Measurements from ENCODE around the gene LRRC47. TPM values are rescaled to one million over a fixed set of nuclear protein-coding genes. Genes with fewer than 3 reads are reported as not detected.
"Not testable (repeated sequence)": the region's sequence is repeated elsewhere in the genome, so short reads cannot be mapped to it uniquely, and the experiment has no call there.

The LRRC47 gene
- total and polyA plus RNA-seq, 3 experiments from 2014 or later = 36.9 to 50.5 (median 42.6) TPM

DNA sequence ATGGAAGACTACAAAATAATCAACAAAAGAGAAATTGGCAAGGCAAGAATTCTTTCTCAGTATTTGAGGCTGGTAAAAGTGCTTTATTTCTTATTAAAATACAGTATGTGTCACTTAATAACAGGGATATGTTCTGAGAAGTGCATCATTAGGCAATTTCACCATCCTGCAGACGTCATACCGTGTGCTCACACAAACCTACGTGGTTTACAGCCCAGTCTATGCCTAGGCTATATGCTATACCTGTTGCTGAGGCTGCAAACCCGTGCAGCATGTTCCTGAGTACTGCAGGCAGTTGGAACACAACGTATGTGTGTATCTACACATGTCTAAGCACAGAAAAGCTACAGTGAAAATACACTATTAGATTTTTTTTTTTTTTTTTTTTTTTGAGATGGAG, 46.8 kb downstream of the LRRC47 start:
- no peak for DNase-seq
- Histone ChIP-seq H3K36me3 (ENCODE audit: insufficient read depth, low read length) (no peaks in the 10 kb centered on the region), H3K4me3 (ENCODE audit: low read length) (no peak overlapping the region), H3K27ac (ENCODE audit: low read depth, low read length) (no peak overlapping the region), H3K9me3 (ENCODE audit: low read length) (no peaks in the 10 kb centered on the region), H3K4me1 (ENCODE audit: insufficient read depth, low read length) (peaks cover 9% of the 10 kb centered on the region), H3K27me3 (ENCODE audit: insufficient read depth, low read length, poor library complexity, severe bottlenecking) (no peaks in the 10 kb centered on the region)
- H3K4me3 Mint-ChIP-seq = no peak overlapping the region
- H3K9me3 Mint-ChIP-seq = no peaks in the 10 kb centered on the region
- peaks cover 0 to 6% of the 10 kb centered on the region in 2 donors for H3K27me3 Mint-ChIP-seq
- H3K36me3 Mint-ChIP-seq = no peaks in the 10 kb centered on the region
- no peak overlapping the region for H3K27ac Mint-ChIP-seq
- peaks cover 19 to 34% (median 27%) of the 10 kb centered on the region in 3 donors for H3K4me1 Mint-ChIP-seq
- ChIA-PET CTCF (interaction anchor here (1.2 kb wide), 1 partner anchor 259 kb away, joined by 4 read pairs; no protein-coding TSS in a partner anchor), POLR2A (no interaction called here)

DNA sequence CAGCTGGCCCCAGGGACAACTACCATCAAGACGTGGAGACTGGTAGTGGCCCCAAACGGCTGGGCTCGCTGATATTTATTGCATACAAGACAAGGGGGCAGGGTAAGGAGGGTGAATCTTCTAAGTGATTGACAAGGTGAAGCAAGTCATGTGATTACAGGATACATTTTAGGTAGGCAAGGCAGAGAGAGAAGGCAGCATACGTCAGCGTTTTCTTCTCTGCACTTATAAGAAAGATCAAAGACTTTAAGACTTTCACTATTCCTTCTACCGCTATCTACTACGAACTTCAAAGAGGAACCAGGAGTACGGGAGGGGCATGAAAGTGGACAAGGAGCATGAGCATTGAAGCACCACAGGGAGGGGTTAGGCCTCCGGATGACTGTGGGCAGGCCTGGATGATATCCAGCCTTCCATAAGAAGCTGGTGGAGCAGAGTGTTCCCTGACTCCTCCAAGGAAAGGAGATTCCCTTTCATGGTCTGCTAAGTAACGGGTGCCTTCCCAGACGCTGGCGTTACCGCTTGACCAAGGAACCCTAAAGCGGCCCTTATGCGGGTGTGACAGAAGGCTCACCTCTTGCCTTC, 47.9 kb downstream of the LRRC47 start:
- CTCF ChIA-PET = interaction anchor here (1.2 kb wide), 1 partner anchor 258 kb away, joined by 4 read pairs; no protein-coding TSS in a partner anchor
- H3K4me1 ChIP-seq (ENCODE audit: insufficient read depth, low read length); H3K27me3 Mint-ChIP-seq; H3K9me3 Mint-ChIP-seq; H3K36me3 ChIP-seq (ENCODE audit: insufficient read depth, low read length); POLR2A ChIA-PET; H3K27me3 ChIP-seq (ENCODE audit: insufficient read depth, low read length, poor library complexity, severe bottlenecking); DNase-seq; H3K36me3 Mint-ChIP-seq; H3K27ac ChIP-seq (ENCODE audit: low read depth, low read length); H3K9me3 ChIP-seq (ENCODE audit: low read length); H3K4me3 ChIP-seq (ENCODE audit: low read length): not testable (repeated sequence)
- Mint-ChIP-seq H3K27ac (peak overlapping the region in 1 of 8 donors; percentile 75), H3K4me1 (peaks cover 19 to 36% (median 28%) of the 10 kb centered on the region in 3 donors), H3K4me3 (peak overlapping the region; percentile 28 to 90 (median 72))

- Mint-ChIP-seq H3K4me3 (peak overlapping the region; percentile 70 to 90 (median 77)), H3K36me3 (peaks cover 0 to 5% (median 0%) of the 10 kb centered on the region in 3 donors), H3K27ac (peak overlapping the region in 4 of 8 donors; percentile 54 to 85 (median 72)), H3K9me3 (no peaks in the 10 kb centered on the region), H3K27me3 (peaks cover 0 to 3% of the 10 kb centered on the region in 2 donors), H3K4me1 (peaks cover 19 to 39% (median 32%) of the 10 kb centered on the region in 3 donors)
- no peaks in the 10 kb centered on the region for H3K9me3 ChIP-seq (ENCODE audit: low read length)
- H3K27ac ChIP-seq (ENCODE audit: low read depth, low read length) = no peak overlapping the region
- peak overlapping the region; percentile 51 for H3K4me3 ChIP-seq (ENCODE audit: low read length)
- DNase-seq = peak in 1 of 5 donors; percentile 25
- H3K27me3 ChIP-seq (ENCODE audit: insufficient read depth, low read length, poor library complexity, severe bottlenecking) = no peaks in the 10 kb centered on the region
- H3K36me3 ChIP-seq (ENCODE audit: insufficient read depth, low read length) = no peaks in the 10 kb centered on the region
- ChIA-PET POLR2A (no interaction called here), CTCF (no interaction called here)
- H3K4me1 ChIP-seq (ENCODE audit: insufficient read depth, low read length) = peaks cover 9% of the 10 kb centered on the region
These were observed 48.4 kb downstream of the LRRC47 start for GRCh38 chr1:3747903-3748302.

DNA sequence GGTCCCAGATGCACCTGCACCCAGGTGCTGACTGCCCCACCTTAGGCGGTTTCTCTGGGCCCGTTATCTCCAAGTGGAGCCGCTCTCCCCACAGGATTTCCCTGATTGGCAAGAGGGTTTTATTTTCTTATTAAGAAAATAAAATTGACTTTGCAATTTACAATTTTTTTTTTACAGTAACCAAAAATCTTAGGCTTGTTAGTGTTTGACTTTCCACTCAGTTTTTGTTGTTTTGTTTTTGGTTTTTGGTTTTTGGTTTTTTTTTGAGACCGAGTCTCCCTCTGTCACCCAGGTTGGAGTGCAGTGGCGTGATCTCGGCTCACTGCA, 48.8 kb downstream of the LRRC47 start:
- no peak for DNase-seq
- Mint-ChIP-seq H3K9me3 (no peaks in the 10 kb centered on the region), H3K27ac (peak overlapping the region in 4 of 8 donors; percentile 54 to 85 (median 72)), H3K4me1 (peaks cover 19 to 39% (median 32%) of the 10 kb centered on the region in 3 donors), H3K4me3 (peak overlapping the region; percentile 70 to 90 (median 77)), H3K36me3 (peaks cover 0 to 8% (median 0%) of the 10 kb centered on the region in 3 donors), H3K27me3 (peaks cover 0 to 3% of the 10 kb centered on the region in 2 donors)
- H3K27ac ChIP-seq (ENCODE audit: low read depth, low read length) = no peak overlapping the region
- no peaks in the 10 kb centered on the region for H3K27me3 ChIP-seq (ENCODE audit: insufficient read depth, low read length, poor library complexity, severe bottlenecking)
- no peaks in the 10 kb centered on the region for H3K36me3 ChIP-seq (ENCODE audit: insufficient read depth, low read length)
- peak overlapping the region; percentile 51 for H3K4me3 ChIP-seq (ENCODE audit: low read length)
- ChIA-PET POLR2A (no interaction called here), CTCF (no interaction called here)
- peaks cover 9% of the 10 kb centered on the region for H3K4me1 ChIP-seq (ENCODE audit: insufficient read depth, low read length)
- no peaks in the 10 kb centered on the region for H3K9me3 ChIP-seq (ENCODE audit: low read length)

DNA sequence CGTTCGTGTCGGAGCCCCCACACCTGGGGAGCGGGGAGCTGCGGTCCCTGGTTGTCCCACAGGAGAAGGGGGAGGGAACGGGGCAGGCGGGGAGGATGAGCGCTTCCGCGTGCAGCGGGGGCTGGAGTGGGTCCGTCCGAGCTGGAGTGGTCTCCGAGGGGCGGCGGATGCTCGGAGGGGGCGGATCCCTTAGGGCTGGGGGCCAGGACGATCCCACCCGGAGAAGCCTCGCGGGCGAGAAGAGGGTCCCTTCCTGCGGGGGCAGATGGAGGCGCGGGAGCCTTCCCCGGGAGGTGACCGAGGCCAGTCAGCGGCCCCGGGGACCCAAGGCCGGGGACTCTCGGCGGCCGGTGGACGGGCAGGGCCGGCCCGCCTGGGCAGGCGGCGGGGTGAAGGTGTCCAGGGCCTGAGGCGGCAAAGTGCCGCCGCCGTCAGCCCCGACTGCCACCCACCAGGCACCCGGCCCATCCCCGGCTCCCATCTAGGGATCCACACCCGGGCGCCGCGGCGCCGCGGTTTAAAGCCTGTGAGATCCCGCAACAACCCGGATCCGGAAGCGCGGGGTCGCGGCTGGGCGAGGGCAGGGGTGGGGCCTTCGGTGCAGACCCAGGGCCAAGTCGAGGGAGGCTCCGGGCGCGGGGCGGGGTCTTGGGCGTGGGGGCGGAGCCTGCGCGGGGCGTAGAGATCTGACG, 49.3 kb downstream of the LRRC47 start:
- Mint-ChIP-seq H3K36me3 (peaks cover 0 to 13% (median 0%) of the 10 kb centered on the region in 3 donors), H3K4me3 (peak overlapping the region; percentile 70 to 91 (median 81)), H3K27me3 (peaks cover 0 to 3% of the 10 kb centered on the region in 2 donors), H3K27ac (peak overlapping the region in 5 of 8 donors; percentile 64 to 98 (median 76)), H3K4me1 (peaks cover 19 to 39% (median 32%) of the 10 kb centered on the region in 3 donors), H3K9me3 (no peaks in the 10 kb centered on the region)
- peaks cover 9% of the 10 kb centered on the region for H3K4me1 ChIP-seq (ENCODE audit: insufficient read depth, low read length)
- ChIA-PET POLR2A (no interaction called here), CTCF (no interaction called here)
- H3K4me3 ChIP-seq (ENCODE audit: low read length) = peak overlapping the region; percentile 51
- H3K27ac ChIP-seq (ENCODE audit: low read depth, low read length) = peak overlapping the region; percentile 31
- no peaks in the 10 kb centered on the region for H3K9me3 ChIP-seq (ENCODE audit: low read length)
- H3K36me3 ChIP-seq (ENCODE audit: insufficient read depth, low read length) = no peaks in the 10 kb centered on the region
- H3K27me3 ChIP-seq (ENCODE audit: insufficient read depth, low read length, poor library complexity, severe bottlenecking) = no peaks in the 10 kb centered on the region
- DNase-seq = peak; percentile 67 to 86 (median 78)

DNA sequence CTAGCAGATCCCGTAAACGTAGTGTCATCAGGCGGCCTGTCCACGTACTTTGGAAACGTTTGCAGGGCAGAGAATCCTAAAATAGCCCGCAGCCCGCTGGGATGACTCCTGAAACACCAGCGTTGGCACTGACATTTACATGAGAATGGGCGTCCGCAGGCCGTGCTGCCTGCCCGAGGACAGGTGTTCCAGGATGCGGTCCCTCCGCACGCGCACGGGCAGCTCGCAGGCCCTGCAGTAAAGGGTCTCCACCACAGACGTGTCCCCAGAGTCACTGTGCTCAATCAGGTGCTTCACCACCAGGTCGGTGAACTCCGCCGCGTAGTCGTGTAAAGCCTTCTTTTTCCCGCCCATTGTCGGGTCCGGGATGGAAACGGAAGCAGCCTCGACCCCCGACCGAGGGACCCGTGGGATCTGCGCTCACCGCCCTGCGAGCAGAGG, 49.9 kb downstream of the LRRC47 start:
- H3K27me3 Mint-ChIP-seq = peaks cover 0 to 3% of the 10 kb centered on the region in 2 donors
- CTCF ChIA-PET = no interaction called here

DNA sequence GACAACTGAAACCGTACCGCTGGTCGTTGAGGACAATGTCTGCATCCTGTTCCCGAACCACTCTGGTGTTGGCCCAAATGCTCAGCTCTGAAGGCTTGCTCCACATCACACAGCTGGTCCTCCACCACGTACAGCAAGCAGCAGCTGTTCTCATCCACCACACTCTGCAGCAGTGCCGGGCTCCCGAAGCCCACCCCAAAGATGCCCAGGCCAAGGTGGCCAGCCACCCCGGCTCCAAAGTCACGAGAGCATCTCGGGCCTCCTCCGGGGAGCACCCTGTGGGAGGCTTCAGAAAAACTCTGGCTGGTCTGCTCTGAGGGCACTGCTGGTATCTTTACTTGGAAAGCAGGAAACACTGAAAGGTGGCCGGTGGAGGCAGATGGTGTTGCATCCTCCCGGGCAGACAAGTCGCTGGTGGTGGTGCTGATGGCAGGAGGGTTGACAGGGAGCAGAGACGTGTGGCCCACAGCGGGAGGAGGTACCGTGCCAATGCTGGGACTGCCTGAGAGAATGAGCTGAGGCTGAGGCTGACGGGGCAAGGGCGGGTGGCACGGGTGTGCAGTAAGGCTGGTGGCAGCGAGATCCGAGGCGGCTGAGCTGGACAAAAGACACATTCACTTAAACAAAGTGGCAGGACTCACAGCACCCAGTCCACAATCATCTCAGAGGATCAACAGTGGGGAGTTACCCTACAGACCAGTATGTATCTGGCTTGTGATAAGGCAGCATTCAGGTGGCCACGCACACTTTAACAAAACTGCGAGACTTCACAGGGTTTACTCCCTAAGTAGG, 50.5 kb downstream of the LRRC47 start:
- H3K4me3 Mint-ChIP-seq = peak overlapping the region; percentile 39 to 91 (median 81)
- CTCF ChIA-PET = no interaction called here
- H3K4me1 ChIP-seq (ENCODE audit: insufficient read depth, low read length) = peaks cover 9% of the 10 kb centered on the region
- H3K9me3 Mint-ChIP-seq = no peaks in the 10 kb centered on the region
- no peaks in the 10 kb centered on the region for H3K9me3 ChIP-seq (ENCODE audit: low read length)
- peaks cover 0 to 21% (median 4%) of the 10 kb centered on the region in 3 donors for H3K36me3 Mint-ChIP-seq
- peak in 1 of 5 donors; percentile 46 for DNase-seq
- no peaks in the 10 kb centered on the region for H3K36me3 ChIP-seq (ENCODE audit: insufficient read depth, low read length)
- H3K27ac Mint-ChIP-seq = peak overlapping the region; percentile 5 to 98 (median 68)
- peak overlapping the region; percentile 31 for H3K27ac ChIP-seq (ENCODE audit: low read depth, low read length)
- H3K4me1 Mint-ChIP-seq = peaks cover 19 to 39% (median 32%) of the 10 kb centered on the region in 3 donors
- H3K27me3 ChIP-seq (ENCODE audit: insufficient read depth, low read length, poor library complexity, severe bottlenecking) = no peaks in the 10 kb centered on the region
- peaks cover 0 to 1% of the 10 kb centered on the region in 2 donors for H3K27me3 Mint-ChIP-seq
- H3K4me3 ChIP-seq (ENCODE audit: low read length) = peak overlapping the region; percentile 51
- POLR2A ChIA-PET = no interaction called here

More for the DNA sequence above, 49.9 kb downstream of the LRRC47 start:
- Histone ChIP-seq H3K27me3 (ENCODE audit: insufficient read depth, low read length, poor library complexity, severe bottlenecking) (no peaks in the 10 kb centered on the region), H3K27ac (ENCODE audit: low read depth, low read length) (peak overlapping the region; percentile 31), H3K4me1 (ENCODE audit: insufficient read depth, low read length) (peaks cover 9% of the 10 kb centered on the region), H3K36me3 (ENCODE audit: insufficient read depth, low read length) (no peaks in the 10 kb centered on the region), H3K9me3 (ENCODE audit: low read length) (no peaks in the 10 kb centered on the region), H3K4me3 (ENCODE audit: low read length) (peak overlapping the region; percentile 51)
- H3K4me3 Mint-ChIP-seq = peak overlapping the region; percentile 39 to 91 (median 81)
- POLR2A ChIA-PET = no interaction called here
- H3K27ac Mint-ChIP-seq = peak overlapping the region; percentile 5 to 98 (median 71)
- H3K4me1 Mint-ChIP-seq = peaks cover 19 to 39% (median 32%) of the 10 kb centered on the region in 3 donors
- peak in 2 of 5 donors; percentile 15 to 45 for DNase-seq
- peaks cover 0 to 19% (median 3%) of the 10 kb centered on the region in 3 donors for H3K36me3 Mint-ChIP-seq
- H3K9me3 Mint-ChIP-seq = no peaks in the 10 kb centered on the region
